GM23338 (cell line): ENCODE results near the gene PLOD2.

Experiments
- EZH2 ChIP-seq: fragments of 200-600 bp; sonication (generic); IDR thresholded peaks from one replicate; pipeline ENCODE4 v1.8.0; 2017; ENCODE audit warnings: antibody characterized with exemption, mild to moderate bottlenecking, low read depth; ENCODE audit not compliant: unreplicated experiment
- EZH2phosphoT487 ChIP-seq: fragments of 200-600 bp; sonication (generic); IDR thresholded peaks from one replicate; pipeline ENCODE4 v1.8.1; 2018; ENCODE audit warnings: antibody characterized with exemption; ENCODE audit not compliant: unreplicated experiment
- JUNB ChIP-seq: IDR thresholded peaks from one replicate; pipeline ENCODE4 v1.6.1; 2016; ENCODE audit warnings: antibody characterized with exemption; ENCODE audit not compliant: unreplicated experiment
- STAT1 ChIP-seq: IDR thresholded peaks from one replicate; pipeline ENCODE4 v1.6.1; 2016; ENCODE audit warnings: antibody characterized with exemption; ENCODE audit not compliant: unreplicated experiment
- TF ChIP-seq, protein P1 (sequence below): IDR thresholded peaks from one replicate; pipeline ENCODE4 v1.6.1; 2018; ENCODE audit warnings: antibody characterized with exemption; ENCODE audit not compliant: unreplicated experiment
- TF ChIP-seq, protein P2 (sequence below), 2 experiments: fragments of 200-600 bp in 1 of 2; sonication (generic) in 1 of 2; conservative IDR thresholded peaks; 2 replicates each; pipeline versions ENCODE4 v1.5.1 to v1.6.1; 2016 to 2017; ENCODE audit warnings: antibody characterized with exemption in 2 of 2, low read depth in 2 of 2, mild to moderate bottlenecking in 2 of 2, moderate library complexity in 1 of 2

DNA sequence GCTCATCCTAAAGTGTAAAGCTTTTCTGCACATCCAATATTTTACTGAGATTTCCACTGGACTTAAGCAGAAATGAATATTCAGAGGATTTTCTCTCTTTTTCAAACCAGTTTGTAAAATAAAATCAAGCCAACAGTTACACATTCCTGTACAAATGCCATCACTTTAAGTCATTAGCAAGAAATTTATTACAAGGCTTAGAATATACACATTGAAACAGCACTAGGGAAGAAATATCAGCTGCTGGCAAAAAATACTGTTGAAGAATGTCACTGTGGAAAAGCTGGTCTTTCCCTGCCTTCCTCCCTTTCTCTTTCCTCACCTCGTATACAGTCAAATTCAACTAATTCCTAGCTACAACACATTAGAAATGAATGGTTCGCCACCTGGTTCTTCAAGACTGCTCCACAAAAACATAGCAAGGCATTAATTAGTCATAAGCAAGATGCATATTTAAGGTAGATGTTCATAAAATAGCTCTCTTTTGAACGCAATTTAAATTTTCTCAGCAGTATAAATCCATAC is 21.3 kb downstream of the PLOD2 start:
- TF ChIP-seq, protein P1, sequence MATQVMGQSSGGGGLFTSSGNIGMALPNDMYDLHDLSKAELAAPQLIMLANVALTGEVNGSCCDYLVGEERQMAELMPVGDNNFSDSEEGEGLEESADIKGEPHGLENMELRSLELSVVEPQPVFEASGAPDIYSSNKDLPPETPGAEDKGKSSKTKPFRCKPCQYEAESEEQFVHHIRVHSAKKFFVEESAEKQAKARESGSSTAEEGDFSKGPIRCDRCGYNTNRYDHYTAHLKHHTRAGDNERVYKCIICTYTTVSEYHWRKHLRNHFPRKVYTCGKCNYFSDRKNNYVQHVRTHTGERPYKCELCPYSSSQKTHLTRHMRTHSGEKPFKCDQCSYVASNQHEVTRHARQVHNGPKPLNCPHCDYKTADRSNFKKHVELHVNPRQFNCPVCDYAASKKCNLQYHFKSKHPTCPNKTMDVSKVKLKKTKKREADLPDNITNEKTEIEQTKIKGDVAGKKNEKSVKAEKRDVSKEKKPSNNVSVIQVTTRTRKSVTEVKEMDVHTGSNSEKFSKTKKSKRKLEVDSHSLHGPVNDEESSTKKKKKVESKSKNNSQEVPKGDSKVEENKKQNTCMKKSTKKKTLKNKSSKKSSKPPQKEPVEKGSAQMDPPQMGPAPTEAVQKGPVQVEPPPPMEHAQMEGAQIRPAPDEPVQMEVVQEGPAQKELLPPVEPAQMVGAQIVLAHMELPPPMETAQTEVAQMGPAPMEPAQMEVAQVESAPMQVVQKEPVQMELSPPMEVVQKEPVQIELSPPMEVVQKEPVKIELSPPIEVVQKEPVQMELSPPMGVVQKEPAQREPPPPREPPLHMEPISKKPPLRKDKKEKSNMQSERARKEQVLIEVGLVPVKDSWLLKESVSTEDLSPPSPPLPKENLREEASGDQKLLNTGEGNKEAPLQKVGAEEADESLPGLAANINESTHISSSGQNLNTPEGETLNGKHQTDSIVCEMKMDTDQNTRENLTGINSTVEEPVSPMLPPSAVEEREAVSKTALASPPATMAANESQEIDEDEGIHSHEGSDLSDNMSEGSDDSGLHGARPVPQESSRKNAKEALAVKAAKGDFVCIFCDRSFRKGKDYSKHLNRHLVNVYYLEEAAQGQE: no peak
- no peak for TF ChIP-seq EZH2phosphoT487
- TF ChIP-seq, protein P2, sequence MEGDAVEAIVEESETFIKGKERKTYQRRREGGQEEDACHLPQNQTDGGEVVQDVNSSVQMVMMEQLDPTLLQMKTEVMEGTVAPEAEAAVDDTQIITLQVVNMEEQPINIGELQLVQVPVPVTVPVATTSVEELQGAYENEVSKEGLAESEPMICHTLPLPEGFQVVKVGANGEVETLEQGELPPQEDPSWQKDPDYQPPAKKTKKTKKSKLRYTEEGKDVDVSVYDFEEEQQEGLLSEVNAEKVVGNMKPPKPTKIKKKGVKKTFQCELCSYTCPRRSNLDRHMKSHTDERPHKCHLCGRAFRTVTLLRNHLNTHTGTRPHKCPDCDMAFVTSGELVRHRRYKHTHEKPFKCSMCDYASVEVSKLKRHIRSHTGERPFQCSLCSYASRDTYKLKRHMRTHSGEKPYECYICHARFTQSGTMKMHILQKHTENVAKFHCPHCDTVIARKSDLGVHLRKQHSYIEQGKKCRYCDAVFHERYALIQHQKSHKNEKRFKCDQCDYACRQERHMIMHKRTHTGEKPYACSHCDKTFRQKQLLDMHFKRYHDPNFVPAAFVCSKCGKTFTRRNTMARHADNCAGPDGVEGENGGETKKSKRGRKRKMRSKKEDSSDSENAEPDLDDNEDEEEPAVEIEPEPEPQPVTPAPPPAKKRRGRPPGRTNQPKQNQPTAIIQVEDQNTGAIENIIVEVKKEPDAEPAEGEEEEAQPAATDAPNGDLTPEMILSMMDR (conservative IDR thresholded peaks at IDR 0.05; ENCODE audit: low read depth in 2 of 2): no peak
- no peak for TF ChIP-seq STAT1
- no peak for TF ChIP-seq JUNB
- TF ChIP-seq EZH2: no peak
